ENCODE data around the gene DAZAP2. TPM values are rescaled to one million over a fixed set of nuclear protein-coding genes. Genes with fewer than 3 reads are reported as not detected.
A peak's percentile ranks its signal among the peaks of the same experiment; 100 is the strongest.

The DAZAP2 gene
- total and polyA plus RNA-seq, 2 of the 13 experiments (the other 11 are each of a cell fraction or from before 2014, with no cell fraction given): 64.5 to 222 TPM

- no peak for TF ChIP-seq POGK (CRISPR knock-in tag; conservative IDR thresholded peaks at IDR 0.05)
- TF ChIP-seq, protein P1, sequence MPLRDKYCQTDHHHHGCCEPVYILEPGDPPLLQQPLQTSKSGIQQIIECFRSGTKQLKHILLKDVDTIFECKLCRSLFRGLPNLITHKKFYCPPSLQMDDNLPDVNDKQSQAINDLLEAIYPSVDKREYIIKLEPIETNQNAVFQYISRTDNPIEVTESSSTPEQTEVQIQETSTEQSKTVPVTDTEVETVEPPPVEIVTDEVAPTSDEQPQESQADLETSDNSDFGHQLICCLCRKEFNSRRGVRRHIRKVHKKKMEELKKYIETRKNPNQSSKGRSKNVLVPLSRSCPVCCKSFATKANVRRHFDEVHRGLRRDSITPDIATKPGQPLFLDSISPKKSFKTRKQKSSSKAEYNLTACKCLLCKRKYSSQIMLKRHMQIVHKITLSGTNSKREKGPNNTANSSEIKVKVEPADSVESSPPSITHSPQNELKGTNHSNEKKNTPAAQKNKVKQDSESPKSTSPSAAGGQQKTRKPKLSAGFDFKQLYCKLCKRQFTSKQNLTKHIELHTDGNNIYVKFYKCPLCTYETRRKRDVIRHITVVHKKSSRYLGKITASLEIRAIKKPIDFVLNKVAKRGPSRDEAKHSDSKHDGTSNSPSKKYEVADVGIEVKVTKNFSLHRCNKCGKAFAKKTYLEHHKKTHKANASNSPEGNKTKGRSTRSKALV (CRISPR knock-in tag; IDR thresholded peaks at IDR 0.05): 0 out of 2 replicates have a peak, but pooled peaks have one; percentile 72
- TF ChIP-seq, protein P2, sequence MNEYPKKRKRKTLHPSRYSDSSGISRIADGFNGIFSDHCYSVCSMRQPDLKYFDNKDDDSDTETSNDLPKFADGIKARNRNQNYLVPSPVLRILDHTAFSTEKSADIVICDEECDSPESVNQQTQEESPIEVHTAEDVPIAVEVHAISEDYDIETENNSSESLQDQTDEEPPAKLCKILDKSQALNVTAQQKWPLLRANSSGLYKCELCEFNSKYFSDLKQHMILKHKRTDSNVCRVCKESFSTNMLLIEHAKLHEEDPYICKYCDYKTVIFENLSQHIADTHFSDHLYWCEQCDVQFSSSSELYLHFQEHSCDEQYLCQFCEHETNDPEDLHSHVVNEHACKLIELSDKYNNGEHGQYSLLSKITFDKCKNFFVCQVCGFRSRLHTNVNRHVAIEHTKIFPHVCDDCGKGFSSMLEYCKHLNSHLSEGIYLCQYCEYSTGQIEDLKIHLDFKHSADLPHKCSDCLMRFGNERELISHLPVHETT (CRISPR knock-in tag; conservative IDR thresholded peaks at IDR 0.05): no peak
- TF ChIP-seq CEBPB (IDR thresholded peaks at IDR 0.05; ENCODE audit: borderline replicate concordance, low read depth, low read length): no peak
- TF ChIP-seq ZBTB25 (CRISPR knock-in tag; IDR thresholded peaks at IDR 0.05): peak; percentile 31; the same call in 1 of the 2 replicates
- TF ChIP-seq KDM2A (CRISPR knock-in tag; IDR thresholded peaks at IDR 0.05; ENCODE audit: borderline replicate concordance, low read depth): peak; percentile 48; the same call in 1 of the 2 replicates
- TF ChIP-seq RXRA (CRISPR knock-in tag; IDR thresholded peaks at IDR 0.05): peak; percentile 22; the same call in 1 of the 2 replicates
- no peak for TF ChIP-seq ZBTB34 (CRISPR knock-in tag; IDR thresholded peaks at IDR 0.05)
- TF ChIP-seq HNRNPLL (IDR thresholded peaks at IDR 0.05; ENCODE audit: low read depth, low read length, poor library complexity, severe bottlenecking): peak; percentile 75
- TF ChIP-seq ZFP36L2 (CRISPR knock-in tag; IDR thresholded peaks at IDR 0.05): no peak
- TF ChIP-seq HOXA3 (CRISPR knock-in tag; IDR thresholded peaks at IDR 0.05): peak; percentile 33; the same call in 1 of the 2 replicates
- no peak for TF ChIP-seq MAFF (IDR thresholded peaks at IDR 0.05; ENCODE audit: low read depth, low read length)
- TF ChIP-seq KMT2A (CRISPR knock-in tag; IDR thresholded peaks at IDR 0.05): no peak
- no peak for TF ChIP-seq MNT (IDR thresholded peaks at IDR 0.05)
- TF ChIP-seq ZNF543 (CRISPR knock-in tag; IDR thresholded peaks at IDR 0.05): no peak
- no peak for TF ChIP-seq POLR2AphosphoS2 (IDR thresholded peaks at IDR 0.05; ENCODE audit: low read depth, low read length)
- TF ChIP-seq XRCC5 (optimal IDR thresholded peaks at IDR 0.05; ENCODE audit: low read length): peak; percentile 54
Measured at GRCh38 chr12:51269174-51270066, 30.8 kb downstream of the DAZAP2 start (continued).

Measured in HepG2 (cell line).